Tibial nerve (tissue), 3 donors: ENCODE measurements around the gene F8A1.
"Not testable (repeated sequence)": the region's sequence is repeated elsewhere in the genome, so short reads cannot be mapped to it uniquely, and the experiment has no call there.

Experiments
- CTCF ChIP-seq, 5 experiments: fragments of 200-600 bp in 3 of 5; fragments of 450-650 bp in 2 of 5; sonication (generic) in 3 of 5; IDR thresholded peaks; one replicate each; pipeline ENCODE4 v1.5.1; 2016 to 2019; ENCODE audit warnings: antibody characterized with exemption in 5 of 5, mild to moderate bottlenecking in 3 of 5, moderate library complexity in 2 of 5
- POLR2A ChIP-seq, 2 donors: fragments of 450-650 bp; IDR thresholded peaks; one replicate each; pipeline ENCODE4 v1.6.1; 2017; ENCODE audit warnings: antibody characterized with exemption in 2 of 2, mild to moderate bottlenecking in 2 of 2, moderate library complexity in 2 of 2

GRCh38 chrX:154884069-154884468, 2.1 kb upstream of the F8A1 start:
- not testable (repeated sequence) for TF ChIP-seq CTCF, POLR2A (IDR thresholded peaks at IDR 0.05)
